Naive thymus-derived CD8-positive, alpha-beta T cell (primary cell): Measurements from ENCODE around the gene FAM107B. TPM values are rescaled to one million over a fixed set of nuclear protein-coding genes. Genes with fewer than 3 reads are reported as not detected.

ENCODE experiments used
- ATAC-seq, 2 donors: fragments of 150-1000 bp; cut with Tn5 transposase in 1 of 2; sonication (Bioruptor Pico), chemical (Tn5 transposase) in 1 of 2; 1 replicate in 1 of 2; 2 replicates in 1 of 2; pipeline ENCODE4 v1.10.0; 2021; ENCODE audit warnings: mild to moderate bottlenecking in 2 of 2, moderate library complexity in 2 of 2
- POLR2A ChIA-PET: fragments of 350-600 bp; sonication (Branson Sonifier 250); formaldehyde crosslinking; loops from one replicate; lab custom pipeline; 2021; ENCODE audit warnings: antibody characterized with exemption; lab: Charles Lee
- DNase-seq, 10 donors: peaks; one replicate each; pipeline versions ENCODE4 v3.0.0 to v3.0.0-alpha.2; 2020 to 2022
- H3K27ac Mint-ChIP-seq, 10 donors: one replicate each; pipeline ENCODE4 v1.8.0; 2020 to 2022; ENCODE audit warnings: mild to moderate bottlenecking in 10 of 10, mixed read lengths in 10 of 10, moderate library complexity in 4 of 10, inconsistent platforms in 1 of 10
- H3K27me3 Mint-ChIP-seq, 5 donors: one replicate each; pipeline ENCODE4 v1.8.0; 2021 to 2022; ENCODE audit warnings: mixed read lengths in 5 of 5
- H3K36me3 Mint-ChIP-seq, 3 donors: one replicate each; pipeline ENCODE4 v1.8.0; 2020 to 2022; ENCODE audit warnings: mixed read lengths in 3 of 3, mild to moderate bottlenecking in 2 of 3, inconsistent platforms in 1 of 3
- H3K4me1 Mint-ChIP-seq, 4 donors: one replicate each; pipeline ENCODE4 v1.8.0; 2021 to 2022; ENCODE audit warnings: mixed read lengths in 4 of 4
- H3K4me3 Mint-ChIP-seq, 10 donors: one replicate each; pipeline ENCODE4 v1.8.0; 2020 to 2022; ENCODE audit warnings: mild to moderate bottlenecking in 10 of 10, mixed read lengths in 10 of 10, moderate library complexity in 6 of 10, inconsistent platforms in 1 of 10
- H3K9me3 Mint-ChIP-seq, 9 donors: one replicate each; pipeline ENCODE4 v1.8.0; 2020 to 2022; ENCODE audit warnings: mixed read lengths in 9 of 9, mild to moderate bottlenecking in 3 of 9, inconsistent platforms in 1 of 9, moderate library complexity in 1 of 9
- polyA plus RNA-seq, 3 donors: library from polyadenylated mRNA; unstranded; fragments of 300-500 nt; fragmentation: Illumina TruSeq; gene quantifications; one replicate each; pipeline ENCODE4 v1.2.3, GENCODE V29; 2021
- total RNA-seq, 8 experiments: library from RNA in 2 of 8; stranded (reverse) in 2 of 8; gene quantifications; one replicate each; pipeline ENCODE4 v1.2.3 and lab custom pipeline; 2021 to 2026

The FAM107B gene
- total and polyA plus RNA-seq, 5 experiments from 2014 or later = 250 to 319 (median 260) TPM

DNA sequence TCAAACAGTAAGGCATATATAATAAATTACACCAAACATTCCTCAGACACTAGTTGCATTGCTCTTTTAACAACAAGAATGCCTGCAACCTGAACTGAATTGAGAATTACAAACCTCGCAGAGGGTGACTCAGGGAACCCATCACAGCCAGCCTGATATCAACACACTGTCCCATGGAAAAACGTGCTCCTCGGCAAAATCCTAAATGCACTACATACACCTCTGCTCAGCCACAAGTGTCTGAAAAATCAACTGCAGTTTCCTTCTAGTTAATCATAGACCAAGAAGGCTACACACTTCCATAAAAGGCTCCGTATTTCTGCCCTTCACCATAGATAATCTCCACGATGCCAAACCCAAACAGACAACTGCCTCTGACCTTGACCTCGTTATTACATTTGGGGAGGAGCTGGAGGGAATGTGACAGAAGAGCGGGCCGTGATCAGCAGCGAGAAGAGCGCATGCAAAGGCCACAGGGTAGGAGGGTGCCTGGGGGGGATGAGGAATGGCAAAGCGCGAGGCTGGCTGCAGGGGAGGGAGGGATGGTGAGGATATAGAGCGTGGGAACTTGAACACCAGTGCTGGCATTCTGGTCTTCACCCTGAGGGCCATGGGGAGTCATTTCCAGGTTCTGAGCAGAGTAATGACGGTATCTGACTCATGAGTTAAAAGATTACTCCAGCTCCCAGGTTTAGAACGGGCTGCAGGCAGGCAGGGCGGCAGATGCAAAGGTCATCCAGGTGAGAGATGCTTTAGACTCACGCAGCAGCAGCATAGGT is 242.0 kb downstream of the FAM107B start:
- Mint-ChIP-seq H3K36me3 (peaks cover 6 to 93% (median 19%) of the 10 kb centered on the region in 3 donors), H3K4me1 (peaks cover 51 to 97% (median 87%) of the 10 kb centered on the region in 4 donors), H3K9me3 (no peaks in the 10 kb centered on the region), H3K27ac (peak overlapping the region; percentile 44 to 90 (median 68)), H3K27me3 (no peaks in the 10 kb centered on the region), H3K4me3 (peak overlapping the region in 8 of 10 donors; percentile 18 to 59 (median 43))
- POLR2A ChIA-PET = interaction anchor here (1.8 kb wide), 1 partner anchor 10 kb away, joined by 12 read pairs; no protein-coding TSS in a partner anchor
- DNase-seq (no peak), ATAC-seq (no peak)

DNA sequence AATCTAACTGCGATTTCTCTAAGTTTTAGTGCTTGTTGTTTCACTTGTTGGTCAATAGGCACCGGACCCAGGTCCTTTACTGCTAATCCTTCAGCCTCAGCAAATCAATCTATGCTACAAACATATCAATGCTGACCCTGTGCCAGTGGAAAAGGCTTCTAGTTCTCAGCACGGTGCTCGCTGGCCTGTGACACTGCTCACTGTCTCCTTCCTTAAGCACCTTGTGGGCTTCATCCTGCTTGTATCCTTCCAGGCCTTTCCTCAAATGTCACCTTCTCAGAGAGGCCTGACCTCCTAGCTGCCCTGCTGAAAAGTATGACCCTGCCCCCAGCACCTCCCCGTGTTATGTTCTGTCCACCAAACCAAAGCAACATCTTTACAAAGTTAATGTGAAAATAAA is 242.7 kb downstream of the FAM107B start:
- no peak for ATAC-seq
- Mint-ChIP-seq H3K4me3 (peak overlapping the region in 5 of 10 donors; percentile 18 to 47 (median 42)), H3K27ac (peak overlapping the region in 9 of 10 donors; percentile 41 to 88 (median 57)), H3K9me3 (no peaks in the 10 kb centered on the region), H3K27me3 (no peaks in the 10 kb centered on the region), H3K4me1 (peaks cover 51 to 97% (median 91%) of the 10 kb centered on the region in 4 donors), H3K36me3 (peaks cover 10 to 94% (median 26%) of the 10 kb centered on the region in 3 donors)
- DNase-seq = no peak
- POLR2A ChIA-PET = no interaction called here

- Mint-ChIP-seq H3K4me3 (peak overlapping the region in 6 of 10 donors; percentile 14 to 48 (median 30)), H3K9me3 (no peaks in the 10 kb centered on the region), H3K27me3 (no peaks in the 10 kb centered on the region), H3K27ac (peak overlapping the region; percentile 28 to 83 (median 74)), H3K4me1 (peaks cover 56 to 95% (median 93%) of the 10 kb centered on the region in 4 donors), H3K36me3 (peaks cover 10 to 95% (median 32%) of the 10 kb centered on the region in 3 donors)
- DNase-seq (no peak), ATAC-seq (no peak)
- POLR2A ChIA-PET = no interaction called here
These were observed 244.2 kb downstream of the FAM107B start for GRCh38 chr10:14530465-14530864.

GRCh38 chr10:14529351-14529750 is 245.3 kb downstream of the FAM107B start:
- no peak for DNase-seq
- no peak for ATAC-seq
- H3K4me3 Mint-ChIP-seq = peak overlapping the region in 4 of 10 donors; percentile 67 to 71 (median 71)
- H3K9me3 Mint-ChIP-seq = no peaks in the 10 kb centered on the region
- peak overlapping the region in 9 of 10 donors; percentile 3 to 81 (median 34) for H3K27ac Mint-ChIP-seq
- peaks cover 10 to 94% (median 32%) of the 10 kb centered on the region in 3 donors for H3K36me3 Mint-ChIP-seq
- no peaks in the 10 kb centered on the region for H3K27me3 Mint-ChIP-seq
- H3K4me1 Mint-ChIP-seq = peaks cover 51 to 93% (median 88%) of the 10 kb centered on the region in 4 donors
- POLR2A ChIA-PET = interaction anchor here (0.6 kb wide), 2 partner anchors 9 to 861 kb away, joined by 4 read pairs; no protein-coding TSS in a partner anchor

GRCh38 chr10:14528450-14528849 is 246.2 kb downstream of the FAM107B start:
- H3K36me3 Mint-ChIP-seq = peaks cover 10 to 94% (median 32%) of the 10 kb centered on the region in 3 donors
- DNase-seq = peak in 4 of 10 donors; percentile 30 to 68 (median 48)

DNA sequence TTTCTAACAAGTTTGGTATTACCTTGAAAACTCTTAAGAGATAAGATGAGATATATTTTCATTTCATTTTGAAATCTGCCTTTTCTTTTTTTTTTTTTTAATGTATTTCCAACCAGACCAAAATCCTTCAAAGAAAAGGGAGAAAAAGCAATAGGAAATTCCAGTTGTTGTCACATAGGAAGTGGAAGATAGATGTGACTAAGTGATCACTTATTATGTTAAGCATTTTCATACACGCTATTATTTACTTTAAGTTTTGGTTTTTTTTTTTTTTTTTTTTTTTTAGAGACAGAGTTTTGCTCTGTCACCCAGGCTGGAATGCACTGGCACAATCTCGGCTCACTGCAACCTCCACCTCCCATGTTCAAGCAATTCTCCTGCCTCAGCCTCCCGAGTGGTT is 246.8 kb downstream of the FAM107B start:
- H3K4me3 Mint-ChIP-seq = peak overlapping the region in 8 of 10 donors; percentile 33 to 76 (median 70)
- peaks cover 10 to 94% (median 31%) of the 10 kb centered on the region in 3 donors for H3K36me3 Mint-ChIP-seq
- POLR2A ChIA-PET = no interaction called here
- peak overlapping the region; percentile 10 to 82 (median 68) for H3K27ac Mint-ChIP-seq
- ATAC-seq = peak in 1 of 2 donors; percentile 15
- H3K9me3 Mint-ChIP-seq = no peaks in the 10 kb centered on the region
- no peak for DNase-seq
- no peaks in the 10 kb centered on the region for H3K27me3 Mint-ChIP-seq
- H3K4me1 Mint-ChIP-seq = peaks cover 41 to 90% (median 84%) of the 10 kb centered on the region in 4 donors

More at GRCh38 chr10:14528450-14528849, 246.2 kb downstream of the FAM107B start:
- POLR2A ChIA-PET = interaction anchor here (0.6 kb wide), 1 partner anchor 41 kb away, joined by 3 read pairs; no protein-coding TSS in a partner anchor
- Mint-ChIP-seq H3K27ac (peak overlapping the region; percentile 10 to 82 (median 61)), H3K27me3 (no peaks in the 10 kb centered on the region), H3K4me1 (peaks cover 44 to 90% (median 84%) of the 10 kb centered on the region in 4 donors), H3K4me3 (peak overlapping the region in 9 of 10 donors; percentile 28 to 77 (median 71)), H3K9me3 (no peaks in the 10 kb centered on the region)
- peak; percentile 85 to 98 for ATAC-seq

GRCh38 chr10:14527134-14527844 is 247.4 kb downstream of the FAM107B start:
- DNase-seq = no peak
- Mint-ChIP-seq H3K27ac (peak overlapping the region; percentile 20 to 83 (median 74)), H3K9me3 (no peaks in the 10 kb centered on the region), H3K4me1 (peaks cover 36 to 85% (median 80%) of the 10 kb centered on the region in 4 donors), H3K27me3 (no peaks in the 10 kb centered on the region), H3K36me3 (peaks cover 10 to 93% (median 27%) of the 10 kb centered on the region in 3 donors), H3K4me3 (peak overlapping the region in 5 of 10 donors; percentile 18 to 71 (median 22))
- POLR2A ChIA-PET = interaction anchor here (0.6 to 0.7 kb wide), 2 partner anchors 311 to 351 kb away, joined by 3 to 5 read pairs; partner anchors contain the start of genes CDNF, HSPA14, MSANTD7 and SUV39H2
- ATAC-seq = no peak

DNA sequence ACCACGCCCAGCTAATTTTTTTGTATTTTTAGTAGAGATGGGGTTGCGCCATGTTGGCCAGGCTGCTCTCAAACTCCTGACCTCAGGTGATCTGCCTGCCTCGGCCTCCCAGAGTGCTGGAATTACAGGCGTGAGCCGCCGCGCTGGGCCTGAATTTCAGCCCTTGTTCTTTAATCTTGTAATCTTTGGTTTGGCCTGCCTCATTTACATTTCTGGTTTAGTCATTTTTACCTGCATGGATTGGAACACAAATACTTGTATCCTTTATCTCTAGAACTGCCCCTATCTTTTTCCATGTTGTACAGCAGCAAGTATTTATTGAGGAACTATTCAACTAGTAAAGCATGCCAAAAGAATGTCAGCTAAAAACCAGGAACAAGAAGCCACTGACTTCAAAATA is 248.4 kb downstream of the FAM107B start:
- peaks cover 36 to 79% (median 76%) of the 10 kb centered on the region in 4 donors for H3K4me1 Mint-ChIP-seq

DNA sequence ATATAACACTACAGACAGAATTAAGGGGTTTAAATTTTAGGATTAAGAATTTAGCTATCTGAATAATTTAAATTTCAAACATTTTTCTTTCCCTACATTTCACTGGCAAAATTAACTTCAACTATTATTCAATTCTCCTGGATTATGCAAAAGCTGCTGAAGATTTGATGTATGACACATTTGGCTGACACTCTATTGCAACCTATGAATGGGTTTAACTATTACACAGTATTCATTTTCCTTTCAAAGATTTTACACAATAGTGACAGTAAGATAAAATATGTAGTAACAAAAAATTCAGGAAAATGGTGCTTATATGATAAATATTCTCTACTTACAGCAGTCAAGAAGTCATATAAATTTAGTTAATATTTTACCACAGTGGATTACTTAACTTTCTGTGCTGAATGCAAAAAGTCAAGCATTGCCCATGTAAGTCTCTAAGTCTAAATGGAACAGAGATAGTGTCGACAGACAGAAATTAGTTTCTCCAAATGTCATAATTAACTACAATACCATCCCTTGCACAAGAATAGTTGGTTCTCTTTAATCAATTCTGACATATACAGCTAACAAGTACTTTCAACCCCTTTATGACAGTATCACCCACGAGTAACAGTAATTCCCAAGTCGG is 249.9 kb downstream of the FAM107B start:
- POLR2A ChIA-PET = no interaction called here
- peak overlapping the region in 9 of 10 donors; percentile 1 to 86 (median 74) for H3K27ac Mint-ChIP-seq
- peaks cover 16 to 95% (median 30%) of the 10 kb centered on the region in 3 donors for H3K36me3 Mint-ChIP-seq
- ATAC-seq = no peak
- H3K9me3 Mint-ChIP-seq = no peaks in the 10 kb centered on the region
- no peaks in the 10 kb centered on the region for H3K27me3 Mint-ChIP-seq
- DNase-seq = no peak
- H3K4me3 Mint-ChIP-seq = no peak overlapping the region
- H3K4me1 Mint-ChIP-seq = peaks cover 28 to 69% (median 61%) of the 10 kb centered on the region in 4 donors

More for the DNA sequence above, 248.4 kb downstream of the FAM107B start:
- Mint-ChIP-seq H3K27ac (peak overlapping the region in 5 of 10 donors; percentile 20 to 76 (median 62)), H3K36me3 (peaks cover 16 to 95% (median 27%) of the 10 kb centered on the region in 3 donors), H3K4me3 (peak overlapping the region in 2 of 10 donors; percentile 33 to 34), H3K9me3 (no peaks in the 10 kb centered on the region), H3K27me3 (no peaks in the 10 kb centered on the region)
- POLR2A ChIA-PET = interaction anchor here (0.7 kb wide), 1 partner anchor 202 kb away, joined by 4 read pairs; no protein-coding TSS in a partner anchor
- DNase-seq (no peak), ATAC-seq (no peak)

GRCh38 chr10:14523286-14523685 is 251.4 kb downstream of the FAM107B start:
- no peak overlapping the region for H3K4me3 Mint-ChIP-seq
- peak overlapping the region; percentile 40 to 87 (median 70) for H3K27ac Mint-ChIP-seq
- POLR2A ChIA-PET = interaction anchor here (0.6 kb wide), 2 partner anchors 81 to 293 kb away, joined by 3 read pairs; no protein-coding TSS in a partner anchor
- peaks cover 11 to 95% (median 30%) of the 10 kb centered on the region in 3 donors for H3K36me3 Mint-ChIP-seq
- H3K27me3 Mint-ChIP-seq = no peaks in the 10 kb centered on the region
- peaks cover 20 to 60% (median 46%) of the 10 kb centered on the region in 4 donors for H3K4me1 Mint-ChIP-seq
- H3K9me3 Mint-ChIP-seq = no peaks in the 10 kb centered on the region
- no peak for ATAC-seq
- DNase-seq = no peak

DNA sequence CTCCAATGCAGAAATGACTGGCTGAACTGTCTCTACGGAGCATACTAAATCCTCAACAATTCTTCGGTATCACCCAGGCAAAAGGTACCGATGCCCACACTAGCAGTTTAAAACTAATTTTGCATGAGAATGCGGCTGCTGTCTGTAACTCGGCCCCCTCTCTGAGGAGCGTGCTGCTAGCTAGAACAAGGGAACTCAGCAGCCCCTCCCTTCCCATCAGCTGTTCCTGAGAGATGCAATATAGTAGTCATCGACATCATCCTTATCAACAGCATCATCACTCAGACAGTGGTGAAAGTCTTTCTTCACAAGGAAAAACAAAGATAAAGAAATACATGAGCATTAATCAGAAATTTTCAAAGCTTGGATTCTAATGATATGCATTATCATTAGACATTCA is 254.9 kb downstream of the FAM107B start:
- no peaks in the 10 kb centered on the region for H3K27me3 Mint-ChIP-seq
- peaks cover 0 to 4% (median 0%) of the 10 kb centered on the region in 9 donors for H3K9me3 Mint-ChIP-seq
- peaks cover 14 to 33% (median 18%) of the 10 kb centered on the region in 4 donors for H3K4me1 Mint-ChIP-seq
- no peak for DNase-seq
- ATAC-seq = no peak
- H3K27ac Mint-ChIP-seq = peak overlapping the region in 6 of 10 donors; percentile 20 to 59 (median 50)
- POLR2A ChIA-PET = no interaction called here
- peaks cover 11 to 90% (median 27%) of the 10 kb centered on the region in 3 donors for H3K36me3 Mint-ChIP-seq
- no peak overlapping the region for H3K4me3 Mint-ChIP-seq
